Liver (tissue), 9 donors: ENCODE results near the gene SMAP1. TPM values are rescaled to one million over a fixed set of nuclear protein-coding genes. Genes with fewer than 3 reads are reported as not detected.

Experiments used
- DNase-seq: peaks from one replicate; pipeline ENCODE4 v3.0.0-alpha.2; 2017; ENCODE audit warnings: low spot score
- H3K27ac ChIP-seq, 2 donors: one replicate each; pipeline ENCODE4 v1.7.0; 2013; ENCODE audit warnings: inconsistent platforms in 2 of 2, low read length in 2 of 2, control low read depth in 1 of 2, low read depth in 1 of 2, mild to moderate bottlenecking in 1 of 2
- H3K27me3 ChIP-seq, 4 donors: one replicate each; pipeline versions ENCODE4 v1.6.1 to v1.7.0; 2013; ENCODE audit warnings: low read length in 3 of 4, inconsistent platforms in 1 of 4, mild to moderate bottlenecking in 1 of 4, moderate library complexity in 1 of 4; ENCODE audit not compliant: control insufficient read depth in 4 of 4, insufficient read depth in 4 of 4
- H3K36me3 ChIP-seq, 4 donors: one replicate each; pipeline versions ENCODE4 v1.6.1 to v1.7.0; 2013; ENCODE audit warnings: low read length in 3 of 4, mild to moderate bottlenecking in 3 of 4, low read depth in 1 of 4, moderate library complexity in 1 of 4; ENCODE audit not compliant: control insufficient read depth in 4 of 4, insufficient read depth in 3 of 4
- H3K4me1 ChIP-seq, 4 donors: one replicate each; pipeline versions ENCODE4 v1.6.1 to v1.7.0; 2013; ENCODE audit warnings: low read length in 3 of 4, mild to moderate bottlenecking in 3 of 4, moderate library complexity in 1 of 4; ENCODE audit not compliant: control insufficient read depth in 4 of 4, insufficient read depth in 4 of 4
- H3K4me3 ChIP-seq, 3 donors: one replicate each; pipeline versions ENCODE4 v1.6.1 to v1.7.0; 2013; ENCODE audit warnings: low read length in 3 of 3, control low read depth in 1 of 3, low read depth in 1 of 3, mild to moderate bottlenecking in 1 of 3
- H3K9ac ChIP-seq, 2 donors: one replicate each; pipeline ENCODE4 v1.7.0; 2013; ENCODE audit warnings: low read length in 2 of 2, mild to moderate bottlenecking in 2 of 2, moderate library complexity in 2 of 2, control low read depth in 1 of 2, low read depth in 1 of 2
- H3K9me3 ChIP-seq, 4 donors: one replicate each; pipeline versions ENCODE4 v1.6.1 to v1.7.0; 2013; ENCODE audit warnings: low read length in 3 of 4; ENCODE audit not compliant: control insufficient read depth in 4 of 4
- ATF3 ChIP-seq: IDR thresholded peaks from 2 replicates; pipeline ENCODE4 v1.6.1; 2016; ENCODE audit warnings: antibody characterized with exemption
- CTCF ChIP-seq: fragments of 150-350 bp; IDR thresholded peaks from 2 replicates; pipeline ENCODE4 v1.5.1; 2017; ENCODE audit warnings: improper control_type of control experiment, low read depth, low read length; ENCODE audit not compliant: missing input control
- FOXA1 ChIP-seq: IDR thresholded peaks from 2 replicates; pipeline ENCODE4 v1.6.1; 2016; ENCODE audit warnings: antibody characterized with exemption
- FOXA2 ChIP-seq: IDR thresholded peaks from 2 replicates; pipeline ENCODE4 v1.6.1; 2016; ENCODE audit warnings: antibody characterized with exemption
- GABPA ChIP-seq, 2 donors: IDR thresholded peaks in 1 of 2; conservative IDR thresholded peaks in 1 of 2; 2 replicates each; pipeline ENCODE4 v1.6.1; 2016; ENCODE audit warnings: antibody characterized with exemption in 2 of 2, mild to moderate bottlenecking in 1 of 2, moderate library complexity in 1 of 2
- HNF4A ChIP-seq, 2 donors: conservative IDR thresholded peaks; 2 replicates each; pipeline ENCODE4 v1.6.1; 2016; ENCODE audit warnings: antibody characterized with exemption in 2 of 2, mild to moderate bottlenecking in 2 of 2
- JUND ChIP-seq, 2 donors: IDR thresholded peaks; 2 replicates each; pipeline ENCODE4 v1.6.1; 2016; ENCODE audit warnings: antibody characterized with exemption in 2 of 2
- MAX ChIP-seq: IDR thresholded peaks from 2 replicates; pipeline ENCODE4 v1.6.1; 2016; ENCODE audit warnings: antibody characterized with exemption
- NR2F2 ChIP-seq: IDR thresholded peaks from 2 replicates; pipeline ENCODE4 v1.6.1; 2016; ENCODE audit warnings: antibody characterized with exemption
- RAD21 ChIP-seq, 2 donors: IDR thresholded peaks; 2 replicates each; pipeline ENCODE4 v1.6.1; 2016; ENCODE audit warnings: antibody characterized with exemption in 2 of 2, mild to moderate bottlenecking in 2 of 2
- REST ChIP-seq: IDR thresholded peaks from 2 replicates; pipeline ENCODE4 v1.6.1; 2016; ENCODE audit warnings: antibody characterized with exemption, mild to moderate bottlenecking
- RXRA ChIP-seq, 2 donors: IDR thresholded peaks; 2 replicates each; pipeline ENCODE4 v1.6.1; 2017 to 2018; ENCODE audit warnings: antibody characterized with exemption in 2 of 2, mild to moderate bottlenecking in 1 of 2
- SP1 ChIP-seq: IDR thresholded peaks from 2 replicates; pipeline ENCODE4 v1.6.1; 2018; ENCODE audit warnings: antibody characterized with exemption, mild to moderate bottlenecking
- TAF1 ChIP-seq: conservative IDR thresholded peaks from 2 replicates; pipeline ENCODE4 v1.6.1; 2016; ENCODE audit warnings: antibody characterized with exemption, mild to moderate bottlenecking
- ZBTB33 ChIP-seq: IDR thresholded peaks from 2 replicates; pipeline ENCODE4 v1.6.1; 2016; ENCODE audit warnings: antibody characterized with exemption
- WGBS: extraction: QIAGEN DNeasy Blood & Tissue Kit; methylation state at CpG from one replicate; pipeline ENCODE4 v1.1.7; 2013; 5-methylcytosine and 5-hydroxymethylcytosine counted together
- polyA plus RNA-seq, 2 donors: library from polyadenylated mRNA; stranded (reverse) in 1 of 2; unstranded in 1 of 2; fragments of 200-250 nt in 1 of 2; fragments of >200 nt in 1 of 2; fragmentation: Nextera tagmentation in 1 of 2; extraction: Ambion mirVana in 1 of 2; gene quantifications; one replicate each; pipeline versions ENCODE4 v1.2.1 to v1.2.3, GENCODE V29; 2013 to 2015
- total RNA-seq, 2 donors: library from RNA; depleted of rRNA; stranded (reverse); fragments of >200 nt; gene quantifications; one replicate each; pipeline ENCODE4 v1.2.3, GENCODE V29; 2014
- donor health status: healthy.
- donor health status: healthy.
- donor health status: healthy.
- donor health status: healthy.
- donor health status: healthy.

The SMAP1 gene
- total and polyA plus RNA-seq, 4 donors: 9.3 to 13.3 (median 12.7) TPM

GRCh38 chr6:70725817-70726415, 58.2 kb downstream of the SMAP1 start:
- TF ChIP-seq RAD21 (IDR thresholded peaks at IDR 0.05): no peak
- TF ChIP-seq ATF3: no peak
- no peak for TF ChIP-seq JUND (IDR thresholded peaks at IDR 0.05)
- TF ChIP-seq NR2F2: no peak
- no peak for TF ChIP-seq RXRA (IDR thresholded peaks at IDR 0.05)
- TF ChIP-seq FOXA1: no peak
- no peak for TF ChIP-seq HNF4A (conservative IDR thresholded peaks at IDR 0.05)
- no peak for TF ChIP-seq FOXA2
- no peak for TF ChIP-seq ZBTB33
- TF ChIP-seq GABPA (IDR thresholded peaks at IDR 0.05 in 1 of 2, conservative IDR thresholded peaks at IDR 0.05 in 1 of 2): no peak
- Histone ChIP-seq H3K4me3 (no peak overlapping the region), H3K9me3 (no peaks in the 10 kb centered on the region), H3K27ac (no peak overlapping the region), H3K4me1 (no peaks in the 10 kb centered on the region), H3K27me3 (no peaks in the 10 kb centered on the region), H3K36me3 (no peaks in the 10 kb centered on the region), H3K9ac (no peak overlapping the region)
- WGBS: 90% methylated on average over 3 of the region's 3 CpGs
- DNase-seq: no peak

- no peak for TF ChIP-seq RAD21 (IDR thresholded peaks at IDR 0.05)
- no peak for TF ChIP-seq FOXA2
- no peak for TF ChIP-seq RXRA (IDR thresholded peaks at IDR 0.05)
- no peak for TF ChIP-seq FOXA1
- TF ChIP-seq TAF1: no peak
- TF ChIP-seq ATF3: no peak
- TF ChIP-seq MAX: no peak
- TF ChIP-seq JUND (IDR thresholded peaks at IDR 0.05): no peak
- no peak for TF ChIP-seq GABPA (IDR thresholded peaks at IDR 0.05 in 1 of 2, conservative IDR thresholded peaks at IDR 0.05 in 1 of 2)
- TF ChIP-seq REST: no peak
- no peak for TF ChIP-seq ZBTB33
- TF ChIP-seq HNF4A (conservative IDR thresholded peaks at IDR 0.05): no peak
- no peak for TF ChIP-seq SP1
- no peak for TF ChIP-seq CTCF
- H3K27ac ChIP-seq: no peak overlapping the region
- 98% methylated on average over 10 of the region's 10 CpGs for whole genome bisulfite sequencing
- H3K9me3 ChIP-seq: no peaks in the 10 kb centered on the region
- no peak overlapping the region for H3K4me3 ChIP-seq
- no peaks in the 10 kb centered on the region for H3K4me1 ChIP-seq
- H3K27me3 ChIP-seq: no peaks in the 10 kb centered on the region
- H3K9ac ChIP-seq: no peak overlapping the region
- peaks cover 0 to 8% (median 0%) of the 10 kb centered on the region in 4 donors for H3K36me3 ChIP-seq
- DNase-seq: no peak
Observed at GRCh38 chr6:70734381-70734780, 66.7 kb downstream of the SMAP1 start.
